ENCODE measurements around the gene C15orf61. TPM values are rescaled to one million over a fixed set of nuclear protein-coding genes. Genes with fewer than 3 reads are reported as not detected.

The C15orf61 gene
- polyA plus RNA-seq, 1 donor, result 6.0 TPM

GRCh38 chr15:67512140-67512539 is 8.8 kb upstream of the C15orf61 start:
- DNase-seq, result no peak

GRCh38 chr15:67512933-67513714 is 7.8 kb upstream of the C15orf61 start:
- DNase-seq, result no peak

- no peak for DNase-seq
These were observed 5.8 kb upstream of the C15orf61 start for GRCh38 chr15:67515090-67515489.

GRCh38 chr15:67515557-67515956 is 5.4 kb upstream of the C15orf61 start:
- DNase-seq, result no peak

- DNase-seq, result peak; percentile 27
These were observed 456 bp upstream of the C15orf61 start for GRCh38 chr15:67520321-67521028.

- no peak for DNase-seq
These were observed 1.0 kb downstream of the C15orf61 start for GRCh38 chr15:67521783-67522568.

- DNase-seq, result no peak
These were observed 2.4 kb downstream of the C15orf61 start for GRCh38 chr15:67523330-67523729.

- DNase-seq, result no peak
These were observed 3.3 kb downstream of the C15orf61 start for GRCh38 chr15:67524235-67524634.

- DNase-seq, result peak; percentile 14
These were observed 7.6 kb downstream of the C15orf61 start for GRCh38 chr15:67528513-67528912.

GRCh38 chr15:67531379-67531914 is 10.5 kb downstream of the C15orf61 start:
- DNase-seq, result no peak

GRCh38 chr15:67533873-67534272 is 12.9 kb downstream of the C15orf61 start:
- no peak for DNase-seq

GRCh38 chr15:67534360-67534759 is 13.4 kb downstream of the C15orf61 start:
- DNase-seq, result no peak

- no peak for DNase-seq
These were observed 16.8 kb downstream of the C15orf61 start for GRCh38 chr15:67537771-67538170.

GRCh38 chr15:67542420-67543347 is 21.8 kb downstream of the C15orf61 start, which contains the start of gene MAP2K5:
TSS of gene MAP2K5 (plus strand) at chr15:67542703. CDS start at chr15:67543336, 633 bp downstream.
- DNase-seq, result peak; percentile 78

- peak; percentile 27 for DNase-seq
These were observed 22.4 kb downstream of the C15orf61 start for GRCh38 chr15:67543348-67543718.

- DNase-seq, result no peak
These were observed 23.5 kb downstream of the C15orf61 start for GRCh38 chr15:67544475-67544874.

- no peak for DNase-seq
These were observed 24.9 kb downstream of the C15orf61 start for GRCh38 chr15:67545864-67546263.

GRCh38 chr15:67547064-67547463 is 26.1 kb downstream of the C15orf61 start:
- no peak for DNase-seq

GRCh38 chr15:67547836-67548235 is 26.9 kb downstream of the C15orf61 start:
- DNase-seq, result no peak

- DNase-seq, result no peak
These were observed 27.4 kb downstream of the C15orf61 start for GRCh38 chr15:67548236-67548852.
